ENCODE measurements around the gene ID4.

- TF ChIP-seq CTCF (conservative IDR thresholded peaks at IDR 0.05 in 1 of 2, IDR thresholded peaks at IDR 0.05 in 1 of 2; ENCODE audit: extremely low read depth in 1 of 2, insufficient read depth in 1 of 2, low read depth in 1 of 2, low read length in 2 of 2) = no peak
- no peak for TF ChIP-seq EZH2 (IDR thresholded peaks at IDR 0.05; ENCODE audit: borderline replicate concordance, low read length)
Measured at GRCh38 chr6:19839237-19839546, 2.0 kb downstream of the ID4 start.

All from mammary epithelial cell (primary cell).